Pancreas (tissue), 10 donors: ENCODE measurements around the gene VSIR. TPM values are rescaled to one million over a fixed set of nuclear protein-coding genes. Genes with fewer than 3 reads are reported as not detected.

Source experiments
- ATAC-seq, 4 donors: fragments of 200-7000 bp; cut with Tn5 transposase; one replicate each; pipeline versions ENCODE4 v1.8.0 to v1.9.1; 2020; ENCODE audit warnings: mild to moderate bottlenecking in 4 of 4, moderate library complexity in 4 of 4
- DNase-seq, 6 donors: peaks; one replicate each; pipeline ENCODE4 v3.0.0-alpha.2; 2020
- FAIRE-seq: peaks from 2 replicates; lab custom pipeline; 2012; peaks lifted over from hg19 to GRCh38; lab: Jason Lieb, UNC
- H3K27ac ChIP-seq, 4 donors: fragments of 200-600 bp; sonication (generic); 1 replicate in 3 of 4; 2 replicates in 1 of 4; pipeline versions ENCODE4 v1.5.0 to v1.8.0; 2020
- H3K27me3 ChIP-seq, 4 donors: fragments of 200-600 bp; one replicate each; pipeline ENCODE4 v1.8.0; 2021
- H3K36me3 ChIP-seq, 3 donors: fragments of 200-600 bp; sonication (generic) in 1 of 3; one replicate each; pipeline versions ENCODE4 v1.5.0 to v1.8.0; 2020 to 2021
- H3K4me1 ChIP-seq, 3 donors: fragments of 200-600 bp; one replicate each; pipeline ENCODE4 v1.8.0; 2021
- H3K4me3 ChIP-seq, 4 donors: fragments of 200-600 bp; sonication (generic) in 2 of 4; one replicate each; pipeline versions ENCODE4 v1.5.0 to v1.8.0; 2020 to 2021
- H3K9me3 ChIP-seq, 4 donors: fragments of 200-600 bp; one replicate each; pipeline ENCODE4 v1.8.0; 2021
- WGBS, 2 donors: extraction: QIAGEN DNeasy Blood & Tissue Kit; methylation state at CpG; one replicate each; pipeline ENCODE4 v1.1.7; 2013; 5-methylcytosine and 5-hydroxymethylcytosine counted together
- intact Hi-C, 3 donors: fragments of 100-400 bp; cut with DNase I; formaldehyde crosslinking; loops; one replicate each; pipeline versions ENCODE4 v1.11.1 to v1.14.2; 2022
- polyA plus RNA-seq, 2 donors: library from polyadenylated mRNA; stranded (reverse); fragments of 200-250 nt; gene quantifications; one replicate each; pipeline ENCODE4 v1.2.3, GENCODE V29; 2013
- total RNA-seq, 6 donors: library from RNA; stranded (reverse); fragmentation: NEBNext Ultra II Directional in 4 of 6; extraction: Animal tissue kit (Norgen Biotek cat#: 25700) in 4 of 6; gene quantifications; one replicate each; pipeline versions ENCODE4 v1.2.1 to v1.2.4, GENCODE V29; 2021 to 2023
- TF ChIP-seq, protein P1 (sequence below), 4 donors: fragments of 200-600 bp; sonication (generic) in 3 of 4; IDR thresholded peaks; one replicate each; pipeline versions ENCODE4 v1.5.0 to v1.8.0; 2021; ENCODE audit warnings: antibody characterized with exemption in 4 of 4
- donor health status: healthy with polysubstance abuse.
- donor health status: DM: no; HTN: no; CAD: no; lungs with moderate emphysema.
- donor health status: DM: no; HTN: no; CAD: no.
- donor health status: control.
- donor health status: control.
- donor health status: Bipolar disorder and iron deficiency.
- donor health status: DM: yes; HTN: yes; CAD: no.
- donor health status: DM: no; HTN: no; CAD: no.
- donor health status: DM: no; HTN: no; CAD: no.
- donor health status: DM: yes; HTN: yes; CAD: no.

VSIR gene
- total and polyA plus RNA-seq, 8 donors, result 3.7 to 27.6 (median 9.3) TPM

DNA sequence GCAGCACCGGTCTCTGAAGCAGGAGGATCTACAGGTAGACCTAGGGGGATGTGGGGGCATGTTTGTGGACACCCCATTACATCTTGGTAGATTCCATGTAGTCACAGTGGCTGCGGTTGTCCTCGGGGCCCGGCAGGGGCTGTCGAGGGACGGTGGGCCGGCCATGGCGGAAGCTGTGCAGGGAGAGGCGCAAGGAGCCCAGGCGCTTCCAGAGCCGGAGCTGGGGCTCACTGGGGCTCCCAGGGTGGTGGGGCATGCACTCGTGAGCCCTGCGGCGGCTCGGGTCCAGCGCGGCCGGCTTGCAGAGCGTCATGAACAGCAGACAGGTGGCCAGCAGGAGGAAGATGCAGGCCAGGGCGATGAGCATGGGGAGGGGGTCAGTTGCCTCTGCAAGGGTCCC lies 57.5 kb downstream of the VSIR start:
- Histone ChIP-seq H3K4me1 (peaks cover 0 to 11% (median 9%) of the 10 kb centered on the region in 3 donors), H3K4me3 (no peak overlapping the region), H3K27ac (no peak overlapping the region), H3K36me3 (no peaks in the 10 kb centered on the region), H3K27me3 (no peaks in the 10 kb centered on the region), H3K9me3 (no peaks in the 10 kb centered on the region)
- ATAC-seq (no peak), DNase-seq (no peak), FAIRE-seq (no peak)
- WGBS, 2 donors, result 82 to 89% methylated on average over 20 of the region's 20 CpGs
- intact Hi-C loops, result loop anchor here in 1 of 3 donors (10.0 kb wide), 1 partner anchor 331 kb away; no protein-coding TSS in a partner anchor
- TF ChIP-seq, protein P1, sequence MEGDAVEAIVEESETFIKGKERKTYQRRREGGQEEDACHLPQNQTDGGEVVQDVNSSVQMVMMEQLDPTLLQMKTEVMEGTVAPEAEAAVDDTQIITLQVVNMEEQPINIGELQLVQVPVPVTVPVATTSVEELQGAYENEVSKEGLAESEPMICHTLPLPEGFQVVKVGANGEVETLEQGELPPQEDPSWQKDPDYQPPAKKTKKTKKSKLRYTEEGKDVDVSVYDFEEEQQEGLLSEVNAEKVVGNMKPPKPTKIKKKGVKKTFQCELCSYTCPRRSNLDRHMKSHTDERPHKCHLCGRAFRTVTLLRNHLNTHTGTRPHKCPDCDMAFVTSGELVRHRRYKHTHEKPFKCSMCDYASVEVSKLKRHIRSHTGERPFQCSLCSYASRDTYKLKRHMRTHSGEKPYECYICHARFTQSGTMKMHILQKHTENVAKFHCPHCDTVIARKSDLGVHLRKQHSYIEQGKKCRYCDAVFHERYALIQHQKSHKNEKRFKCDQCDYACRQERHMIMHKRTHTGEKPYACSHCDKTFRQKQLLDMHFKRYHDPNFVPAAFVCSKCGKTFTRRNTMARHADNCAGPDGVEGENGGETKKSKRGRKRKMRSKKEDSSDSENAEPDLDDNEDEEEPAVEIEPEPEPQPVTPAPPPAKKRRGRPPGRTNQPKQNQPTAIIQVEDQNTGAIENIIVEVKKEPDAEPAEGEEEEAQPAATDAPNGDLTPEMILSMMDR (IDR thresholded peaks at IDR 0.05), result no peak

DNA sequence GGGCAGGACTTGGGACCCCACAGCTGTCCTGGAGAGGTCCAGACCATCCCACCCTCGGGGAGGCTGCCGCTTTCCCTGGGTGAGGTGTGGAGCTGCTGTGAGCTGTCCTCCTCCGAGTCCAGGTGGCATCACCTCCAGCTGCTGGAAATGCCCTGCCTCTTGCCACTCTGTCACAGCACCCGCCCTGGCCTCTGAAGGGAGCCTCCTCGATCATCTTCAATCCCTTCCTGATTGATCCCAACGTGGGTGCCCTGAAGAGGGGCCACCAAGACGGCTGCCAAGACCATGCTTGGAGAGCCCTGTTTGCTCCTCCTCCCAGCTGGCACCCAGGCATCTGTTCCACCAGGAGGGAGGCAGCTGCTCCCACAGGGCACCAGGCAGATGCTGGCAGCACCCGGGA lies 58.3 kb downstream of the VSIR start:
- DNase-seq, result peak in 1 of 6 donors; percentile 46
- no peak overlapping the region for H3K4me3 ChIP-seq
- no peaks in the 10 kb centered on the region for H3K36me3 ChIP-seq
- intact Hi-C loops, result loop anchor here in 1 of 3 donors (10.0 kb wide), 1 partner anchor 330 kb away; no protein-coding TSS in a partner anchor
- 57 to 59% methylated on average over 7 to 8 of the region's 8 CpGs for WGBS, 2 donors
- H3K27me3 ChIP-seq, result no peaks in the 10 kb centered on the region
- H3K27ac ChIP-seq, result peak overlapping the region in 1 of 4 donors; percentile 74
- H3K4me1 ChIP-seq, result peaks cover 0 to 11% (median 9%) of the 10 kb centered on the region in 3 donors
- no peak for ATAC-seq
- TF ChIP-seq, protein P1 (IDR thresholded peaks at IDR 0.05), result no peak
- no peaks in the 10 kb centered on the region for H3K9me3 ChIP-seq
- FAIRE-seq, result no peak

DNA sequence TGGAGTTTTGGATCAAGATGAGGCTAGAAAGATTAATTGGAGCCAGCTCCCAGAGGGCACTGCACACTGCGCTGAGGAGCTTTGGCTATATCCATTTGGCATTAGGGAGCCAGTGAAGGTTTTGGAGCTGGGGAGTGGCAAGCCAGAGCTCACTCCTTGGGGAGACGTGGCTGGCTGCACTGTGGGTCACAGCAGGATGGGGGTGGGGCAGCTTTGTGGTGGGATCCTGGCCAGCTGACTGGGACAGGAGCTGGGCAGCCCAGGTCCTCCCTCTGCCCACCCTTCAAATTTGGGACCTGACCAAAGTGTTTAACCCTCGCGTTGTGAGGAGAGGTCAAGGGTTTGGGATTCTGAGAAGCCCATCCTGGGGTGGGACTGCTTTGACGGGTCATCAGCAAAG lies 58.7 kb downstream of the VSIR start:
- DNase-seq (no peak), FAIRE-seq (no peak), ATAC-seq (no peak)
- H3K27ac ChIP-seq, result peak overlapping the region; percentile 35 to 74 (median 68)
- H3K9me3 ChIP-seq, result no peaks in the 10 kb centered on the region
- peaks cover 0 to 11% (median 9%) of the 10 kb centered on the region in 3 donors for H3K4me1 ChIP-seq
- no peaks in the 10 kb centered on the region for H3K36me3 ChIP-seq
- H3K4me3 ChIP-seq, result no peak overlapping the region
- no peaks in the 10 kb centered on the region for H3K27me3 ChIP-seq
- WGBS, 2 donors, result 58 to 63% methylated on average over 5 of the region's 5 CpGs
- TF ChIP-seq, protein P1 (IDR thresholded peaks at IDR 0.05), result no peak
- intact Hi-C loops, result loop anchor here in 1 of 3 donors (10.0 kb wide), 1 partner anchor 330 kb away; no protein-coding TSS in a partner anchor

DNA sequence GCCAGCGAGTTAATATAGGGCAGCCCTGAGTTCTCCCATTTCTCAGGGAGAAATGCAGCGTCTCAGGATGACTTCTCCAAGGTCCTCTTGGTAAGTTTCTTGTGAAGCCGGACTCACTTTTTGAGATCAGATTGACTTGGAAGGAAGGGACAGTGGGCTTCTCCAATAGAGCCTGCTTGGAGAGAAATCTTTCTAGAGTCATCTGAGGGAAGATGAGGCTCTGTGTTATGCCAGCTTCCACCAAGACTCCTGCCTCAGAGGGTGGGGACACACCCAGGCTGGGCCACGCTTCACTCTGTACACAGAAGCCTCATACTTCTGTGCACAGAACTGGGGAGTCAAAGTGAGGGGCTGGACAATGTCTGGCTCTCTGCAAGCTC lies 59.3 kb downstream of the VSIR start:
- TF ChIP-seq, protein P1 (IDR thresholded peaks at IDR 0.05), result no peak
- Histone ChIP-seq H3K27ac (peak overlapping the region; percentile 35 to 74 (median 68)), H3K4me3 (no peak overlapping the region), H3K9me3 (no peaks in the 10 kb centered on the region), H3K4me1 (peaks cover 0 to 11% (median 9%) of the 10 kb centered on the region in 3 donors), H3K36me3 (no peaks in the 10 kb centered on the region), H3K27me3 (no peaks in the 10 kb centered on the region)
- FAIRE-seq (no peak), DNase-seq (no peak), ATAC-seq (no peak)
- 75 to 83% methylated on average over 4 of the region's 4 CpGs for WGBS, 2 donors
- intact Hi-C loops, result loop anchor here in 1 of 3 donors (10.0 kb wide), 1 partner anchor 329 kb away; no protein-coding TSS in a partner anchor
